UCSD-AML1 (cell line): ENCODE measurements around the gene CYP4A22.
"Not testable (repeated sequence)": the region's sequence is repeated elsewhere in the genome, so short reads cannot be mapped to it uniquely, and the experiment has no call there.

Source experiments
- DNase-seq: peaks from one replicate; lab custom pipeline; 2025; ENCODE audit not compliant: unreplicated experiment; lab: John Stamatoyannopoulos, UW

CYP4A22 gene, protein sequence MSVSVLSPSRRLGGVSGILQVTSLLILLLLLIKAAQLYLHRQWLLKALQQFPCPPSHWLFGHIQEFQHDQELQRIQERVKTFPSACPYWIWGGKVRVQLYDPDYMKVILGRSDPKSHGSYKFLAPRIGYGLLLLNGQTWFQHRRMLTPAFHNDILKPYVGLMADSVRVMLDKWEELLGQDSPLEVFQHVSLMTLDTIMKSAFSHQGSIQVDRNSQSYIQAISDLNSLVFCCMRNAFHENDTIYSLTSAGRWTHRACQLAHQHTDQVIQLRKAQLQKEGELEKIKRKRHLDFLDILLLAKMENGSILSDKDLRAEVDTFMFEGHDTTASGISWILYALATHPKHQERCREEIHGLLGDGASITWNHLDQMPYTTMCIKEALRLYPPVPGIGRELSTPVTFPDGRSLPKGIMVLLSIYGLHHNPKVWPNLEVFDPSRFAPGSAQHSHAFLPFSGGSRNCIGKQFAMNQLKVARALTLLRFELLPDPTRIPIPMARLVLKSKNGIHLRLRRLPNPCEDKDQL

DNA sequence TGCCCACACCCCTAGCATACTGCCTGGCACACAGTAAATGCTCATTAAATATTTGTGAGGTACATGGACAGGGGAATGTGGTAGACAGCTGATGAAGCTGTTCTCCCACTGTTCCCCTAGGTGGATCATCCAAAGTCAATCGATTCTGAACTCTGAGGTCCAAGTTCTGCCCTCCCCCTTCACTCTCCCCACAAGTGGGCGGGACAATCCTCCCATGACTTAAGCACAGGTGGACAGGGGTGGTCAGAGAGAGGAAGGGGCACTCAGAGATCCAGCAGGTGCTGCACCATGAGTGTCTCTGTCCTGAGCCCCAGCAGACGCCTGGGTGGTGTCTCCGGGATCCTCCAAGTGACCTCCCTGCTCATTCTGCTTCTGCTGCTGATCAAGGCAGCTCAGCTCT is at the start of gene CYP4A22:
Gene CYP4A22 (plus strand): TSS at position 244 of the 400 bp plus-strand sequence. CDS start 45 bp downstream, at position 289.
- no peak for DNase-seq

DNA sequence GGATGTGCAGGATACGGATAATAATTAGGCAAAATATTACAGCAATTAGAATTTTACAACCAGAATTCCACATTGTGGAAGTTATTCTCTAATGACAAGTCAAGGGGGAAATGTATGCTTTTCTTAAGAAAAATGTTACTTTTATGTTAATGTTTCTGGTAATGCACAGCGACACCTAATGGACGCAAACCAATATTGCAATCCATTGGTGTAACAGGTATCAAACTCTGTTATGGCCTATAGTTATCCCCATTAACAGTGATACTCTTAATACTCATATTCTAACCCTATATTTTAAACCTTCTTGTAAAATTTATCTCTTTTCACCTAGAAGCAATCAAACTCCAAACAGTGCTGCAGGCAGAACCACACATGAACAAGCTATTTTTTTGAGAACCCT is 47.9 kb upstream of the CYP4A22 start:
- not testable (repeated sequence) for DNase-seq

DNA sequence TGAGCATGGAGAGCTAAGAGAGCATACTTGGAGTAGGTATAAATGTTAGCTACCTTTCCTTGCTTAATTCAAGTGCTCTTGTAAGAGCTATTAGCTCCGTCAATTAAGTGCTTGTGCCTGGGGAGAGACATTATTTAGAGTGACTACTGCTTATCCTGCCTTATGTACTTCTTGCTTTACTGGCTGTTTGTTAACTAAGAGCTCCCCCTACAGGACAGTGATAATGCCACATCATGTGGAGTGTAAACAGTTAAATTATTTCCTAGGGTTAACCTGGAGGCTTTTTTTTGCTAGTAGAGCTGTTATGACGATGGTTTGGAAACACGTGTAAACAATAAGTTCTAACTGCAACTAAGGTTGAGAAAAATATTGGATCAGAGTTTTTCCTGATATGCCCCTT is 45.8 kb upstream of the CYP4A22 start:
- not testable (repeated sequence) for DNase-seq

DNA sequence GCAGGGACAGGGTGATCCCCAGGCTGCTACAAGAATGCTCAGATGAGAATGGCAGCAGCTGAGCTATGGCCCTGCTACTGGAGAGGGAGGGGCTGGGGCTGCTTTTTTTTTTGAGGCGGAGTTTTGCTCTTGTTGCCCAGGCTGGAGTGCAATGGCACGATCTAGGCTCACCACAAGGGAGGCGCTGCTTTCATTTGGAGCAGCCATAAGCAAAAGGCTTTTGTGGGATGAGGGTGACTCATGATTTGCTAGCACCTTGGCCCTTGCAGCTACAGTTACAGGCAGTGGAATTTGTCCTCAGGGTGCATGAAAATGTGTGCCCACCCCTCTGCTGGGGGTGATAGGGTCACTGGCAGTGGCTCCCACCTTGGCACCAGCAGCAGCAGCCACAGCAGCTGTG is 32.4 kb upstream of the CYP4A22 start:
- DNase-seq, result no peak

DNA sequence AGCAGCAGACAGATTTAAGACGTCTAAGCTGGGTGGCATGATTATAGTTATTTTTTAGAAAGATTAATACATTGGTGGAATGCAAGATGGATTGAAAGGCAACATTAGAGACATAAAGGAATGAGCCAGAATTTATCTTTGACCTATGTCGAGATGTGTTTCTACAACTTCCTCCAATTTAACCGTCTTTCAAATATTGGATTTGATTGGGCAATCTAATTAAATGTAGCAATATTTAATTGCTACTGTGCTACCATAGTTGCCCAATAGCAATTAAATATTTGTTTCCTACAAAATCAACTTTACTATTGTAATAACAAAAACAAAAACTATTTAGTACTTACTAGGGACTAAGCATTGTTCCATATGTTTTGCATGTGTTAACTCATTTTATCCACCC is 30.4 kb upstream of the CYP4A22 start:
- no peak for DNase-seq

DNA sequence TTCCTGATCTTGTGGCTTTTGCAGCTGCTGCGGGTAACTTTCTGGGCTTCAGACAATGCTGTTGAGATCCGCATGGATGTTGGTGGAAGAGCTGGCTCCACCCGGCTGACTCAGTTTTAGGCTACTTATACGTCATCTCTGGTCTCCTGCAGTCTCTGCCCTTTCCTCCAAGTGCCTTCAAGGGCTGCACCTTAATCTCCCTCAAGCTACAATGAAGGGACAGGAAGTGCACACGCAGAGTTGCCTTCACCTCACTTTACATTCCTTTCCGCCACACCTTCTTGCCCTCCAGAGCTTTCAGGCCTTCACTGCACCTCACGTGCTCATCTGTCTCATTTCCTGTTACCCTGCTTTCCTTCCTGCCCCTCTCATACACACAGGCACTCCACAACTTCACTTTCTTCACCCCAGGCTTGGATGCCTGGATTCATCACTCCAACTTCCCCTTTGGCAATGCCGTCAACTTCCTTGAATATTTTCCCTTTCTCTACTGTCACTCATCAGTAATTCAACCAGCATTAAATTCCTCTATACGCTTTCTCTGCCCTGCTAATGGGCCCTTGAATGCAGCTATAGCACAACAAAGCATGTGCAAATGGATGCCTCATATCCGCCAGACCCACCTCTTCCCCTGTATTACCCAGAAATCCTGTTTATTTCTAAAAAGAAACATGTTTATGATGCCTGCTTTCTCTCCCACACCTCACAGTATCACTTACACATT is 29.2 kb upstream of the CYP4A22 start:
- peak; percentile 43 for DNase-seq

DNA sequence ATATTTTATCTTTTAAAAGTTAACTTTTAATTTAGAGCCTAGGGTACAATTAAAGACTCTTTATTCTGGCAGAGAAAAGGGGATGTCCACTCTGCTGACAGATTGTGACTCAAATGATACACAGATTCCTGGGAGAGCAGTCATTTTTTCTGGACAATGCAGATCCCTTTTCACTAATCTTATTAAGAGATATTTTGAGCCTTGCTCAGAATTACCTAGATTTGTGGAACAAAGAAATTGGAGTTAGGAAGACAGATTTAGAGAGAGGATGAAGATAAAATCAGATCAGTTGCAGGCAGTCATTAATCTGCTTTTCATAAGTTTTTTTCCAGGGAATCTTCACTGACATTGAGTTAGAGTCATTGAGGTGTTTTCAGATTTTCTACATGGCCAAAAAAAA is 27.8 kb upstream of the CYP4A22 start:
- DNase-seq, result not testable (repeated sequence)

DNA sequence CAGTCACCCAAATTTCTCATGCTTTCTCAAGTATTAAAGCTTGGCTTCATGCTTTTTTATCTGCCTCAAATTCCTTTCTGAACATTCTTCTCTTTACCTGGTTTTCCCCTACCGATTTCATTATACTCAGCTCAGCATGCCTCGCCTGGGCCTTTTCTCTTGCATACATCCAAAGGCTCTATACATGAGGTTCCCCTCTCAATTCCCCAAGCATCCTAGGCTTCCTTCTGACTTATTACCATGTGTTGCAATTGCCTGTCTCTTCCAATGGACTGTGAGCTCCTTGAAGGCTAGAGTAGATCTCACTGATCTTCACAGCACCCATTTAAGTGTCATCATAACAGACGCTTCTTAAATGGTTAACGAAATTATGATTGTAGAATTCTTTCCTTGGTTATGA is 24.1 kb upstream of the CYP4A22 start:
- DNase-seq, result no peak

DNA sequence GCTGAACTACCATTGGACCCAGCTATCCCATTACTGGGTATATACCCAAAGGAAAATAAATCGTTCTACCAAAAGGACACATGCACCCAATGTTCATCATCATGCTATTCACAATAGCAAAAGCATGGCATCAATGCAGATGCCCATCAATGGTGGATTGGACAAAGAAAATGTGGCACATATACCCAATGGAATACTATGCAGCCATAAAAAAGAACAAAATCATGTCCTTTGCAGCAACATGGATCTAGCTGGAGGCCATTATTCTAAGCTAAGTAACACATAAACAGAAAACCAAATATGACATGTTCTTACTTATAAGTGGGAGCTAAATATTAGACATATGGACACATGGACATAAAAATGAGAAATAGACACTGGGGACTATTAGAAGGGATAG is 16.2 kb upstream of the CYP4A22 start:
- DNase-seq, result not testable (repeated sequence)

DNA sequence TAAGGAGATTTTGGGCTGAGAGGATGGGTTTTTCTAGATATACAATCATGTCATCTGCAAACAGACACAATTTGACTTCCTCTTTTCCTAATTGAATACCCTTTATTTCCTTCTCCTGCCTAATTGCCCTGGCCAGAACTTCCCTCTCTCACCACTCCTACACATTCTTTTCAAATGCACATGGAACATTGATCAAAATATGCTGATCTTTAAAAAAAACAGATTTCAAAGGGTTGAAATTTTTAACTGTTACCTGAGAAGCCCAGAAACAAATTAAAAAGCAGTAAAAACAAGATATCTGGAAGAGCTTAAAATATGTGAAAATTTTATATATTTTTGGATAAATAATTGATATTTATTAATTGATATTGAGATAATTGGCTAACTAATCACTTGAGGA is 12.4 kb upstream of the CYP4A22 start:
- not testable (repeated sequence) for DNase-seq

DNA sequence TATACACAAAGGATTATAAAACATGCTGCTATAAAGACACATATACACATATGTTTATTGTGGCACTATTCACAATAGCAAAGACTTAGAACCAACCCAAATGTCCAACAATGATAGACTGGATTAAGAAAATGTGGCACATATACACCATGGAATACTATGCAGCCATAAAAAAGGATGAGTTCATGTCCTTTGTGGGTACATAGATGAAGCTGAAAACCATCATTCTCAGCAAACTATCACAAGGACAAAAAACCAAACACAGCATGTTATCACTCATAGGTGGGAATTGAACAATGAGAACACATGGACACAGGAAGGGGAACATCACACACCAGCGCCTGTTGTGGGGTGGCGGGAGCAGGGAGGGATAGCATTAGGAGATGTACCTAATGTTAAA is 10.2 kb upstream of the CYP4A22 start:
- not testable (repeated sequence) for DNase-seq

DNA sequence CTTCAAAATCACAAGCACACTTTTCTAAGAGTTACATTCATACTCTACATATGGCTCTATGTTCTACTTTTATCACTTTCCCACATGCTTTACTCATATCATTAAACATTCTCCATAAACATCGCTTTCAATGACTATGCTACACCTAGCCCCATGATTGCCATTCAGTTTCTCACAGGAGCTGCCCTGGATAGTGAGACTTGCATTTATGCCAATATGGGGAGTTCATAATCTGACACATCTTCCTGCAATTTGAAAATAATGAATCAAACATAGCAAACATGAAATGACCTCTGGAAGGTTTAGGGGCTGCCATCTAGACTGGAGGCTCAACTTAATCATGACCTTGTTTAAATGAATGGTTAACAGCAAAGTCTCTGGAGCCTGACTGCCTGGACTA is 9.0 kb upstream of the CYP4A22 start:
- DNase-seq, result no peak

DNA sequence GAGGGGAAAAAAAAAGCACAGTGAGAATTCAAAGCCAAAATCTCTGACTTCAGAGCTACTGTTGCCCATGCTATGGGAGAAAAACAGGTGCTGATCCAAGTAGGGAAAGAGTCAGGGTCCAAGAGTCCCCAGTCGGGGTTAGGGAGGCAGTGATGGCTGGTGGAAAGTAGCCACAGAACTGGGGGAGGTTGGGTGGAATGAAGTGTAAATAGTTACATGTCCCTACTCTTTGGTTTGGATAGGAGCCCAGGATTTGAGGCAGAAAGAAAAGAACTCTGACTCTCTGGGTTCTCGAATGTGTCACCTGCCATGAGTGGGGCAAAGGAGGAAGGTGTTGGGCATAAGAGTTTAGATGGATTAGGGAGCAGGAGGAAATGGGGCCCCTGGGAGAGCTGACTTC is 8.4 kb upstream of the CYP4A22 start:
- DNase-seq, result not testable (repeated sequence)

DNA sequence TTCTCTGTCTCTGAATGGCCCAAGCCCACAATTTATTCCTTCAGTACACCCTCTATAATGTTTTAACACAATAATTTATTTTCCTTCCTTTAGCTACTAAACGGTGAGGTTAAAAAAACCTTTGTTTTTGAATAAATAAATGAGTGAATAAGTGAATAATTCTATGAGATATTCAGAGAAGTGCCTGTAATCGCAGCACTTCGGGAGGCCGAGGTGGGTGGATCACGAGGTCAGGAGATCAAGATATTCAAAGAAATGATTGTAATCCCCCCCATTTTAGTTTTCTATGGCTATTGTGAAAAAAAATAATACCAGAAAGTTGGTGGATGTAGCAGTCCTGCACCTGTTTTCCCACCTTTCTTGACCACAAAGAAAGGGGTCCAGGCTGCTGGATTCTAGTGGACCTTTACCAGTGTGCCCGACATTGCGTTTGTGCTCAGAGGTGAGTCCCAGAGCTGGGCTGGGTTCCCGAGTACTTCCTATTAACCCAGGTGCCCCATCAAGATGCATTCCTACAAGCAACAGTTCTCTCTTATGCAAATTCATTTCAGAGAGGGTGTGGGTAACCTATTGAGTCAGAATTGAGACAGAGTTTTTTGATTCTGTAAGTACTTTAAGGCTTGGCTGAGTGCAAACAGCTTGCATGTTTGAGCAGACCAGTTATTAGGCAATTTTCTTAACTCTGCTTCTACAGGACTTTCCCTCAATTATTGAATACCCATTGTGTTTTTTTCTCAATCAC is 7.6 kb upstream of the CYP4A22 start:
- not testable (repeated sequence) for DNase-seq

DNA sequence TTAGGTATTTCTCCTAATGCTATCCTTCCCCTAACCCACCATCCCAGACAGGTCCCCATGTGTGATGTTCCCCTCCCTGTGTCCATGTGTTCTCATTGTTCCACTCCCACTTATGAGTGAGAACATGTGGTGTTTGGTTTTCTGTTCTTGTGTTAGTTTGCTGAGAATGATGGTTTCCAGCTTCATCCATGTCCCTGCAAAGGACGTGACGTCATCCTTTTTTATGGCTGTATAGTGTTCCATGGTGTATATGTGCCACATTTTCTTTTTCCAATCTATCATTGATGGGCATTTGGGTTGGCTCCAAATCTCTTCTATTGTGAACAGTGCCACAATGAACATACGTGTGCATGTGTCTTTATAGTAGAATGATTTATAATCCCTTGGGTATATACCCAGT is 4.6 kb upstream of the CYP4A22 start:
- DNase-seq, result not testable (repeated sequence)

DNA sequence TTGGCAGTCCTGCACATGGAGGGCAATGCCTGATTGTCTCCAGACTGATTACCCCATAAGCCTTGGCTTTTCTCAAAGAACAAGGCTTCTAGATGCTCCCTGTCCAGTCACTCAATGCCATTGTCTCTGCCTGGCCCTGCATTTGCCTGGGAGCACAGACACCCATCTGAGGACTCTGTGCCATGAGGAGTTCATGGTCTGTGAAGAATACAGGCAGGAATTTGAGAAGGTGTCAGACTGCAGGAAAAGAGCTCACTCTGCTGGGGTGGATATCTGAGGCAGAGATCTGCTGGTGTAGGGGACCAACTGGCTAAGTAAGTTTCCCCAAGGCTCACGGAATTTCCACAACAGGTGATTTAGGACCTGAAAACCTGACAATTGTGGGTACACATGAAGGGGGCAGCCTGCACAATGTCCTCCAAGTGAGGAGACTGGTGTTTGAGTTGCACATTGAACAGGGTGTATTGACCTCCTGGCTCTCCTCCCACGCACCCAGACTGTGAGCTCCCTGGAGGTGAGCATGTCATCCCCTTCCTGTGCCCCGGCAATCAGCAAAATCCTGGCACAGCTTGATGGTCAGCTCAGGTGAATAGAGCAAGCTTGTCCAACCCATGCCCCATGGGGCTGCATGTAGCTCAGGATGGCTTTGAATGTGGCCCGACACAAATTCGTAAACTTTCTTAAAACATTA is 829 bp downstream of the CYP4A22 start:
- no peak for DNase-seq

DNA sequence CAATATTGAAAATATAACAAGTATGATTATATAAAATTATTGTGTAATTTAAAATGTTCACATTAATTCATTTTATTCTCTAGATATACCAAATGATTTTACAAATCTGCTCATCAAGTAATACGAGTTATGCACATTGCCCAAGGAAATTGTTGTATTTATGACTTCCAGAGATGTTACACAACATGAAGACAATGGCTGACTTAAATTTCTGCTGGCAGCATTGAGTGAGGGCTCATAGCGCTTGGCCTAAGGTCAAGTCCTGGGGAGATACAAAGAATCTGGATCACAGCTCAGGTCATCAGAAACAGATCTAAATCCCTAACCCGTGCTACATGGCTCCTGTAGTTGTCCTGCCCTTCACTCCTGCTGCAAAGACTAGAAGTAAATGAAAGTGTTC is 3.1 kb downstream of the CYP4A22 start:
- DNase-seq, result not testable (repeated sequence)

DNA sequence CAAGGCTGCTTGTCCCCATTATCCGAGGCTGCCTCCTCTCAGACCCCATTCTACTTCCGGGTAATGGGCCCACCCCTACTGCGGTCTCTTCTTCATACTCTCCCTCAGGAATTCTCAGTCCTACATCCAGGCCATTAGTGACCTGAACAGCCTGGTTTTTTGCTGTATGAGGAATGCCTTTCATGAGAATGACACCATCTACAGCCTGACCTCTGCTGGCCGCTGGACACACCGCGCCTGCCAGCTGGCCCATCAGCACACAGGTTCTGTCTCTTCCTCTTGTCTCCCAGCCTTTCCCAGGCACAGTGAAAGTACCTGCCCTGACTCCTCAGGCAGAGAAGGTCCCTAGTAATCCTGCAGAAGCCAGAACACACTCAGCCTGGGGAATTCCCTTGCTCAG is 6.4 kb downstream of the CYP4A22 start:
- not testable (repeated sequence) for DNase-seq

DNA sequence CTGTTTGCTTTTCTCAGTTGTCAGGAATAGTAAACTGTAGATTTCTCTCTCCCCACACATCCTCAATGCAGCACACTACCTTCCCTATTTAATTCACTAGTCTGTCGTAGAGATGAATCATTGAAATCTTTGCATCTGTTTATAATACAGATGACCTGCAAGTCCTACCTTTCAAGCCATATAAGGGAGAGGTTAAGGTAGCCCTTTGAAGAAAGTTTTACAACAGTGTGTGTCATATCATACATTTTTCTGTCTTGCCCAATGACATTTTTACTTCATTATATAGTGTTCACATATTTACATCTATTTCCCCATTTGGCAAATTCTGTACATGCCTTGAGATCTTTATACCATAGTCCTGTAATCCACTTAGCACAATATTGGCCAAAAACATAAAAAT is 9.3 kb downstream of the CYP4A22 start:
- DNase-seq, result not testable (repeated sequence)

DNA sequence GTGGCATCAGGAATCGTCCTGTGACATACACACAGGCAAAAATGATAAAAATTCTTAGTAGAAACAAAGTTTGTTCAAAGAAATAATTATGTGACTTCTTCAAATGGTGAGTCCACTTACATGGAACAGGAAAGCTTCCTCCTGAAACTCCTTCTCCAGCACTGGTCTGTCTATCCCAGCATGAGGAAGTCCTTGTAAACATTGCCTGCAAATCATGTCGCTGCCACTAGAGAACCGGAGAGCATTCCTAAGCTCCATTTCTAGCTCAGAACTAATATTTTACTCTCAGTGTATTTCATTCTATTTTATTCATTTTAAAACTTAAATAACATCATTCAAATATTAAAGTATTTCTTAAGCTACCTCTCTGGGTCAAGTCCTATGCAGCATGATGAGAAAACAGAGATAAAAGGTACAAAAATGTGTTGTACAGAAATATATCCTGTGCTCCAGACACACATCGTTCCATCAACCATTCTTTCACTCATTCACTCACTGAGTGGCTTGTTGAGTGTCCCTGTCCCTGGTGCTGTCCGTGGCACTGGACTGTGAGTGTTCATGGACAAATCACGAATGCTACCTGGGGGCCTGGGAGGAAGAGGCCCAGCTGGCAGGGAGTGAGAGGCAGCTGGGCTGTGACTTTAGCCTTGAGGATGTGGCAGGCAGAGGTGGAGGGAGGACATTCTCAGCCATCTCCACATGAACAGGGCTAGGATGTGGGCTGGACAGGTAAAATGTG is 10.0 kb downstream of the CYP4A22 start:
- DNase-seq, result no peak
